Measurements from ENCODE around the gene NR1H2. TPM values are rescaled to one million over a fixed set of nuclear protein-coding genes. Genes with fewer than 3 reads are reported as not detected.
A peak's percentile ranks its signal among the peaks of the same experiment; 100 is the strongest.

Gene NR1H2
- total RNA-seq, 1 donor from 2014 or later, result 72.5 TPM

GRCh38 chr19:50401605-50402450 is 25.6 kb downstream of the NR1H2 start:
- no peak for DNase-seq (ENCODE audit: low read depth)

- DNase-seq (ENCODE audit: low read depth), result no peak
Measured at GRCh38 chr19:50402544-50403301, 26.5 kb downstream of the NR1H2 start.

- DNase-seq (ENCODE audit: low read depth), result no peak
Measured at GRCh38 chr19:50406156-50406820, 30.0 kb downstream of the NR1H2 start.

GRCh38 chr19:50406829-50407228 is 30.6 kb downstream of the NR1H2 start:
- DNase-seq (ENCODE audit: low read depth), result no peak

DNA sequence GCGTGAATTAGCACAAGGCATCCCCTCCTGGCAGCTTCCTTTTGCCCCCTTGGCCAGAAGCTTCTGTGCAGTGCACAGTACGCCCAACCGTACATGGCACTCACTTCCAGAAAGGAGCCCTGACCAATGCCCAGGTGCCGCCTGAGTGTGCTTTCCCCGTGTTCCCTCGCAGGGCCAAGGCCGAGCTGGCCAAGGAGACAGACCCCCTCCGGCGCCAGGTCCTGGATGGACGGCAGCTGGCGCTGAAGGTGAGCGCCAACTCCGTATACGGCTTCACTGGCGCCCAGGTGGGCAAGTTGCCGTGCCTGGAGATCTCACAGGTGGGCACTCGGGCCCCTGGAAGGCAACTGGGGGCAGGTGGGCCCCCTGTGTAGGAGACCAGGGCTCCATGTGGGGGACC is 33.1 kb downstream of the NR1H2 start:
- no peak for DNase-seq (ENCODE audit: low read depth)

- no peak for DNase-seq (ENCODE audit: low read depth)
Measured at GRCh38 chr19:50410109-50410508, 33.9 kb downstream of the NR1H2 start.

DNA sequence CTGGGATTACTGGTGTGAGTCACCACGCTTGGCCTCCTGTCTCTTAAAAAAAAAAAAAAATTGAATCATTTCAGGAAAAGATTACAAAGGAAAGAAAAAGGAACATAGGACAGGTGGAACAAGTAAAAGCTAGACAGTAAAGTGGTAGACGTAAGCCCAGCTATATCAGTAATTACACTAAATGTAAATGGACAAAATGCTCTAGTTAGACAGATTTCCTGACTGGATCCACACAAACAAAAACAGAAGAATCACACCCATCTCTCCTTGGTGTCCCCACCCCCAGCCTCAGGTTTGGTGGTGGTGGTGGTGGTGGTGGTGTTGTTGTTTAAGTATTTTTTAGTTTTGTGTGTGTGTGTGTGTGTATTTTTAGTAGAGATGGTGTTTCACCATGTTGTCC is 36.2 kb downstream of the NR1H2 start:
- DNase-seq (ENCODE audit: low read depth), result no peak

DNA sequence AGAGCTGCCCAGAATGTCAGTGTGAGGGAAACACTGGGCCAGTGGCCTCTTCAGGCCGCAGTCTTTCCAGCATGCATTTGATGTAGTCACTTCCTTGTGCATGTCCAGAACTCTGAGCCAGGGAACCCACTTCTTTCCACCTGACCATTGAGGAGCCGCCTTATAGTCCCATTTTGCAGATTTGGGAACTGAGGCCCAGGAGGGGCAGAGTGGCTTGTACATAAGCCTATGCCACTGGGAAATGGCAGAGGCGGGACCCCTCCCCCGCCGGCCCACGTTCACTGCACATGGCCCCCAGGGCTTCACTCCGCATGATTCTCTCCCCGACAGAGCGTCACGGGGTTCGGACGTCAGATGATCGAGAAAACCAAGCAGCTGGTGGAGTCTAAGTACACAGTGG is 36.8 kb downstream of the NR1H2 start:
- DNase-seq (ENCODE audit: low read depth), result no peak

DNA sequence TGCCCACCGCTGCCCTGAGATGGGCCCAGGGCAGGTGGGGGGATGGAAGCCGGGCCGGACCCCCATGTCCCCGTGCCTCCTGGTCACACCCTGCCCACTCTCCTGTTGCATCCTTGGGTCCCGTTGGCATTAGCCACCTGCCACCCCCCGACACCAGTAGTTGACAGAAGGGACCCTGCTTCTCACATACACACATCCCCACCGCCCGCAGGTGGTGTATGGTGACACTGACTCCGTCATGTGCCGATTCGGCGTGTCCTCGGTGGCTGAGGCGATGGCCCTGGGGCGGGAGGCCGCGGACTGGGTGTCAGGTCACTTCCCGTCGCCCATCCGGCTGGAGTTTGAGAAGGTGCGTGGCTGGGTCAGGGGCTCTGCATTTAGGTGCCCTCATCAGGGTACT is 37.3 kb downstream of the NR1H2 start:
- DNase-seq (ENCODE audit: low read depth), result no peak

DNA sequence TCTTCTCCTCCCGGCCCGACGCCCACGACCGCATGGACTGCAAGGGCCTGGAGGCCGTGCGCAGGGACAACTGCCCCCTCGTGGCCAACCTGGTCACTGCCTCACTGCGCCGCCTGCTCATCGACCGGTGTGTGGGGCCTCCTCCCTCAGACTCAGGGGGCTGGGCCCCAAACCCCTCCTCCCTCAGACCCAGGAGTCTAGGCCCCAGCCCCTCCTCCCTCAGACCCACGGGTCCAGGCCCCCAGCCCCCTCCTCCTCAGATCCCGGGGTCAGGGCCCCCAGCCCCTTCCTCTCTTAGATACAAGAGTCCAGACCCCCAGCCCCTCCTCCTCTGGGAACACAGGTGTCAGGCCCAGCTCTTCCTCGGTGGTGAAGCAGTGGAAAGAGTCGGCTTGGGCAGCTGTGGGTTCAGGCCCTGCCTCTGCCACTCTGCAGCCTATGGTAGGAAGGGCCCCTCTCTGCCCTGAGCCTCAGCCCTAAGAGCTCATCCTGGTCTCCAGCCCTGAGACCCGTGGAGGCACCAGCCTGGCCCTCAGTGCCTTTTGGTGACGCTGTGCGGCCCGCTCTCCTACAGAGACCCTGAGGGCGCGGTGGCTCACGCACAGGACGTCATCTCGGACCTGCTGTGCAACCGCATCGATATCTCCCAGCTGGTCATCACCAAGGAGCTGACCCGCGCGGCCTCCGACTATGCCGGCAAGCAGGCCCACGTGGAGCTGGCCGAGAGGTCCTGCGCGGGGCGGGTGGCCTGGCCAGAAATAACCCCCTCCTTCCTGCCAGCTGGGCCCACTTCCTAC is 38.8 kb downstream of the NR1H2 start:
- DNase-seq (ENCODE audit: low read depth), result peak; percentile 18

DNA sequence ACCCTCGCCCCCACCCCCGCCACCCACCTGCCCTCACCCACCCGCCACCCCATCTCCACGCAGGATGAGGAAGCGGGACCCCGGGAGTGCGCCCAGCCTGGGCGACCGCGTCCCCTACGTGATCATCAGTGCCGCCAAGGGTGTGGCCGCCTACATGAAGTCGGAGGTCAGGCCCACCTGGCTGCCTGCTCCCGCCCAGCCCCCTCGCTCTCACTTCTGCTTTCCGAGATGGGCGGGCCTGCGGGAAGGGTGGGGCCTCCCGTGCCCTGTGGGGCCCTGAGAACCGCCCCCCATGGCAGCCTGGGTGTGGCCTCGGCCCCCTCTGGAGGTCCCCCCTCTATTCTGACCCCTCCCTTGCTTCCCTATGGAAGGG is 39.4 kb downstream of the NR1H2 start:
- no peak for DNase-seq (ENCODE audit: low read depth)

- DNase-seq (ENCODE audit: low read depth), result no peak
Measured at GRCh38 chr19:50416034-50416977, 40.0 kb downstream of the NR1H2 start.

- no peak for DNase-seq (ENCODE audit: low read depth)
Measured at GRCh38 chr19:50417111-50418081, 41.1 kb downstream of the NR1H2 start.

DNA sequence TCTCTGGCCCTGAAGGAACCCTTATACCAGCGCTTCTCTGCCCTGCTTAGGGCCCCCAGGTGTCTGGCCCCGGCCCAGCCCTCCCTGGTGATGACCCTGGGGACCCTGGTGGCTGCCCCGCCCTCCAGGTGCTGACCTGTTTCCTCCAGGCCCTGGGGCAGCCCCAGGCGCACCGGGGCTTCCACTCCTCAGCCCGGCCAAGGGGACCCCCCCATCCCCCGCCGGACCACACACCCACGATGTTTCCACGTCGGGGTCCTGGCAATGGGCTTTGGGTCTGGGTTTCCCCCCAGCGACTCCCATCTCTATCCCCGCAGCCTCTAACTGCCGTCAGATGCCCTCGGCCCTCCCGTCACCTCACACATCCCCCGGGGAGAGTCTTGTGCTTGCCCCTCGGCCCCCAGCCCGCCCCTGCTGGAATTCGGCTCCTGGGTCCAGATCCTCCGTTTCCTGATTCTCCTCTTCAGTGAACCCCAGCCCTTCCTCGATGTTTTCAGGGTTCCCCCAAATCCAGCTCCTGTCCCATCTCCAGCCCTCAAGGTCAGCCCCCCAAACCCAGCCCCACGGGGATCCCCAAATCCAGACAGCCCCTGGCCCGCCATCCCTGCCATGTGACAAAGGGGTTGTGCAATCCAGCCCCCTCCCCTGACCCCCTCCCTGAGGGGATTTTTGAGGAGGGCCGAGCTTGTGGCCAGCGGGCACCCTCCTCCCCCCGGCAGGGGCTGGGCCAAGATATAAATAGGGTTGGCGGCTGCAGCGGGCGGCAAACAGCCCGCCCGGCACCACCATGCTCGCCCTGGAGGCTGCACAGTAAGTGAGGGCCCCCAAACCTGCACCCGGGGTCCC is 42.1 kb downstream of the NR1H2 start, which contains the start of gene SPIB:
Gene SPIB (plus strand): TSS at position 763 of the 846 bp plus-strand sequence. CDS start 25 bp downstream, at position 788.
- no peak for DNase-seq (ENCODE audit: low read depth)

DNA sequence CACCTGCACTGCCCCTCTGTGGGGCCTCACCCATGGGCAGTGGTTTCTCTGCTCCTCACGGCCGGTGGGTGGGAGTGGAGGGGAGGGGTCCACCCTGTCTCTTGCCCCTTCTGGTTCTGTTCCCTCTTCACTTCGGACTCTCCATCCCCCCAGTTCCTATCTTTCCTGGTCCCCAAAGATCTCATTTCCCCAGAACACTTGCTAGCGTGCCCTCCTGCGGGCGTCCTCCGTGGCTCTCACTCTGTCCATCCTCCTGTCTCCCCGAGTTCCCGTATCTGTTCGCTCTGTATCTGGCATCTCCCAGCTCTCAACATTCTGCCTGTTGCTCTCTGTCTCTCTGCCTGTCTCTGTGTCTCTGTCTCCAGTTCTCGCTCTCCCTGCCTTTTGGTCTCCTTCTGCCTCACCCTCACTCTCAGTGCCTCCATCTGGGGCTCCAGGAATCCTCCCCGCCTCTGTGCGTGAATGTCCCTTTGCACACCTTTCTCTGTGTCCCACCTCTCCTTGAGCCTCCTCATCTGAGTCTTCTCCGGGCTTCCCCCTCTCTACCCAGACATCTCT is 42.8 kb downstream of the NR1H2 start:
- DNase-seq (ENCODE audit: low read depth), result no peak

- DNase-seq (ENCODE audit: low read depth), result no peak
Measured at GRCh38 chr19:50419580-50420035, 43.4 kb downstream of the NR1H2 start.

- no peak for DNase-seq (ENCODE audit: low read depth)
Measured at GRCh38 chr19:50420127-50420526, 43.9 kb downstream of the NR1H2 start.

DNA sequence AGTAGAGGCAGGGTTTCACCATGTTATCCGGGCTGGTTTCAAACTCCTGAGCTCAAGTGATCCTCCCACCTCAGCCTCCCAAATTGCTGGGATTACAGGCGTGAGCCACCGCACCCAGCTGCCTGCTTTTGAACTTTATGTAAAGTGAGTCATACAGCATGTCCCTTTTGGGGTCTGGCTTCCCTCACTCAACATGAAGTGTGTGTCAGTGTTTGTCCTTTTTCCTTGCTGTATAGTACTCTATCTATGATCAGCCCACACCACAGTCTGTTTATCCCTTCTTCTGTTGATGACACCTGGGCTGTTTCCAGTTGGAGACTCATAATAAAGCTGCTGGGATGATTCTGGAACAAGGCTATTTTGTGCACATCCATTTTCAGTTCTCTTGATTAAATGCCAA is 44.6 kb downstream of the NR1H2 start:
- DNase-seq (ENCODE audit: low read depth), result no peak
